ENCODE data around the gene AP3S1.

AP3S1 gene

GRCh38 chr5:115829913-115830312 is 11.8 kb upstream of the AP3S1 start:
- no peak for DNase-seq

- no peak for DNase-seq
Measured at GRCh38 chr5:115831163-115831768, 10.5 kb upstream of the AP3S1 start.

GRCh38 chr5:115835481-115835880 is 6.3 kb upstream of the AP3S1 start:
- DNase-seq = no peak

- DNase-seq = no peak
Measured at GRCh38 chr5:115838885-115839518, 2.7 kb upstream of the AP3S1 start.

GRCh38 chr5:115840873-115841272 is 862 bp upstream of the AP3S1 start:
- DNase-seq = no peak

GRCh38 chr5:115842089-115842935 is 577 bp downstream of the AP3S1 start:
- no peak for DNase-seq

GRCh38 chr5:115842952-115843351 is 1.2 kb downstream of the AP3S1 start:
- DNase-seq = no peak

- no peak for DNase-seq
Measured at GRCh38 chr5:115843444-115844130, 1.9 kb downstream of the AP3S1 start.

- no peak for DNase-seq
Measured at GRCh38 chr5:115844321-115844817, 2.6 kb downstream of the AP3S1 start.

GRCh38 chr5:115847290-115847689 is 5.6 kb downstream of the AP3S1 start:
- no peak for DNase-seq

- DNase-seq = no peak
Measured at GRCh38 chr5:115849258-115849798, 7.6 kb downstream of the AP3S1 start.

- DNase-seq = no peak
Measured at GRCh38 chr5:115850744-115851416, 9.1 kb downstream of the AP3S1 start.

GRCh38 chr5:115854139-115854538 is 12.4 kb downstream of the AP3S1 start:
- DNase-seq = no peak

GRCh38 chr5:115855959-115856358 is 14.2 kb downstream of the AP3S1 start:
- DNase-seq = no peak

- no peak for DNase-seq
Measured at GRCh38 chr5:115857057-115857479, 15.3 kb downstream of the AP3S1 start.

- DNase-seq = no peak
Measured at GRCh38 chr5:115857626-115858349, 16.1 kb downstream of the AP3S1 start.

GRCh38 chr5:115858396-115858795 is 16.7 kb downstream of the AP3S1 start:
- DNase-seq = no peak

GRCh38 chr5:115859378-115859777 is 17.6 kb downstream of the AP3S1 start:
- no peak for DNase-seq

GRCh38 chr5:115869256-115869795 is 27.6 kb downstream of the AP3S1 start:
- DNase-seq = no peak

- DNase-seq = no peak
Measured at GRCh38 chr5:115872447-115872846, 30.7 kb downstream of the AP3S1 start.

- DNase-seq = no peak
Measured at GRCh38 chr5:115873392-115873791, 31.7 kb downstream of the AP3S1 start.

Measured in cortex of kidney (tissue), 1 donor.